Adipocyte (in vitro differentiated cells): ENCODE measurements around the gene CIRBP.

ENCODE experiments used
- DNase-seq: peaks from one replicate; pipeline ENCODE4 v3.0.0-alpha.2; 2015; ENCODE audit warnings: low read depth
- H3K27me3 ChIP-seq: replicated peaks from 2 replicates; pipeline ENCODE4 v1.7.0; 2013; ENCODE audit warnings: mild to moderate bottlenecking, low read length, moderate library complexity; ENCODE audit not compliant: control insufficient read depth, insufficient read depth
- H3K36me3 ChIP-seq: 2 replicates; pipeline ENCODE4 v1.7.0; 2013; ENCODE audit warnings: low read length, mild to moderate bottlenecking, moderate library complexity; ENCODE audit not compliant: control insufficient read depth, insufficient read depth, severe bottlenecking
- H3K4me1 ChIP-seq: 2 replicates; pipeline ENCODE4 v1.7.0; 2013; ENCODE audit warnings: mild to moderate bottlenecking, low read length, moderate library complexity; ENCODE audit not compliant: control insufficient read depth, insufficient read depth
- H3K4me3 ChIP-seq: 2 replicates; pipeline ENCODE4 v1.7.0; 2013; ENCODE audit warnings: mild to moderate bottlenecking, low read length, moderate library complexity
- H3K9ac ChIP-seq: 2 replicates; pipeline ENCODE4 v1.7.0; 2013; ENCODE audit warnings: mild to moderate bottlenecking, low read length, moderate library complexity
- H3K9me3 ChIP-seq: 2 replicates; pipeline ENCODE4 v1.7.0; 2013; ENCODE audit warnings: mild to moderate bottlenecking, low read length, moderate library complexity; ENCODE audit not compliant: control insufficient read depth

Gene CIRBP

DNA sequence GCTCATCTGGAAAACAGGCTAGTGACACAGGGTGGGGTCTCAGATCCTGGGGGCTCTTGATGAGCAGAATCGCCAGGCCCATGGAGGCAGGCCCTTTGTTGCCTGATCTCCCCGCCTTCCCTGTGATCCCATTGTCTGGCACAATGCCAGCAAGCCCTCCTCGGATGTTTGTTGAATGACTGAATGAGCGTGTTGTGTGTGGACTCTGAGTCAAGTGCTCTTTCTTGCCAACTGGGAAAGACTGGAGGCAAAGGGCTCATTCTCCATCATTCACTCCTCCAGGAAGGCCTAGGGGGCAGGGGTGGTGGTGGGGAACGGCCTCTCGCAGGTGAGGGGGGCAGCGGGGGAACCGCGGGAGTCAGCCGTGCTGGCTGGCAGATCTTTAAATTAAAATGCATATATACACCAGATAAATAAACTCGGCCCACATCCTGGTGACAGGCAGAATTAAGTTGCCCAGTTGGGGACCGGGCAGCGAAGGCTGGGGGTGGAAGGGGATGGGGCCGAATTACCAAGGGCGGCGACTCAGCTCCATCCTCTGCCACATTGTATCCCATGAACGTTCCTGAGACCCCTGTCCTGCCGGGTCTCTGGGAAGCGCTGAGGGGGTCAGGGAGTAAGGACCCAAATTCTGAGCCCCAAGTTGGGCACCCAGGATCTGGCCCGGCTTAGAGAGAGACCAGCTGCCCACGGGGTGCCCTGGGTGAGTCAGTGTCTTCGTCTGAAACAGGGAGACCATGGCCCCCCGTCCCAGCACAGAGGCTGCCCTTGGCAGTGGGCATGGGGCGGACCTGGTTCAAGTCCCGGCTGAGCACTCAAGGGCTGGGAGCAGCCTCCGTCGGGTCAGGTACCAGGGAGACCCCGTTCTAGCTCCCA is 41.1 kb downstream of the CIRBP start:
- Histone ChIP-seq H3K27me3 (peaks cover 28% of the 10 kb centered on the region), H3K9me3 (no peaks in the 10 kb centered on the region), H3K4me1 (no peaks in the 10 kb centered on the region), H3K36me3 (no peaks in the 10 kb centered on the region), H3K9ac (no peak overlapping the region), H3K4me3 (no peak overlapping the region)
- no peak for DNase-seq

DNA sequence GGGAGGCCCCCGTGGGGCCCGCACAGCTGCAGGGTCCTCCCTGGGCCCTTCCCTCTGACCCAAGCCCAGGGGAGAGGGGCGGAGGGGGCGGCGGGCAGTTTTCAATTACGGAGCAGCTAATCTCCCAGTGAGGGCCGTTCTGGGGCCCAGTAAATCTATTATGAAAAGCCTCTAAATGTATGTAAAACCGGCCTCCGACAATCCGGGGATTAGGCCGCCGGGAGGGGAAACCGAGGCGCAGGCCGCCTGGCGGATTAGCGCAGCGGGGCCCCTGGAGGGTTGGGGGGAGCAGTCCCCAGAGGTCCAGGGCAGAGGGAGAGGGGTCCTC is 41.7 kb downstream of the CIRBP start:
- Histone ChIP-seq H3K4me1 (no peaks in the 10 kb centered on the region), H3K9me3 (no peaks in the 10 kb centered on the region), H3K36me3 (no peaks in the 10 kb centered on the region), H3K4me3 (no peak overlapping the region), H3K9ac (no peak overlapping the region), H3K27me3 (peaks cover 29% of the 10 kb centered on the region)
- no peak for DNase-seq

DNA sequence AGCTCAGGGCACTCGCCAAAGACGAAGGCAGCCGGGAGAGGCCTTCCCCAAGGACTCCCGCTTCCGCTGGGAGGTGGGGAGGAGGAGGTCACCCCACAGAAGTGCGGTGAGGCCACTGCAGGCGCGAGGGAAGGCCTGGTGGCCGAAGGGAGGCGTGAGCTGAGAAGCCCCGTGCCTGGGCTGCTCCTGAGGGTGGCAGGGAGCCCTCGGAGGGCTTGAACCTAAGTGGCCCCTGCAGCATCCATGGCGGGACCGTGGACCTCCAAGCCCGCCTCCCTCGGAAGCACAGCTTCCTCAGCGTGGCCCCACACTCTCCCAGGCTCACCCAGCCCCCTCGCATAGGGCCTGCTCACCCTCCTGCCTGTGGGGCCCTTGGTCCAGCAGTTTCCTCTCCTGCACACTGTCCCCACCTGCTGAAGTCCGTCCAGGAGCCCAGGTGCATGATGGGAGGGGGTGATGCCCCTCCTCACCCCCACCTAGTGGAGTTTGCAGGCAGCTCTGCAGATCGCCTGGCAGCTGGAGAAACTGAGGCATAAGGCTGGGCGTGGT is 42.5 kb downstream of the CIRBP start:
- no peak overlapping the region for H3K9ac ChIP-seq

DNA sequence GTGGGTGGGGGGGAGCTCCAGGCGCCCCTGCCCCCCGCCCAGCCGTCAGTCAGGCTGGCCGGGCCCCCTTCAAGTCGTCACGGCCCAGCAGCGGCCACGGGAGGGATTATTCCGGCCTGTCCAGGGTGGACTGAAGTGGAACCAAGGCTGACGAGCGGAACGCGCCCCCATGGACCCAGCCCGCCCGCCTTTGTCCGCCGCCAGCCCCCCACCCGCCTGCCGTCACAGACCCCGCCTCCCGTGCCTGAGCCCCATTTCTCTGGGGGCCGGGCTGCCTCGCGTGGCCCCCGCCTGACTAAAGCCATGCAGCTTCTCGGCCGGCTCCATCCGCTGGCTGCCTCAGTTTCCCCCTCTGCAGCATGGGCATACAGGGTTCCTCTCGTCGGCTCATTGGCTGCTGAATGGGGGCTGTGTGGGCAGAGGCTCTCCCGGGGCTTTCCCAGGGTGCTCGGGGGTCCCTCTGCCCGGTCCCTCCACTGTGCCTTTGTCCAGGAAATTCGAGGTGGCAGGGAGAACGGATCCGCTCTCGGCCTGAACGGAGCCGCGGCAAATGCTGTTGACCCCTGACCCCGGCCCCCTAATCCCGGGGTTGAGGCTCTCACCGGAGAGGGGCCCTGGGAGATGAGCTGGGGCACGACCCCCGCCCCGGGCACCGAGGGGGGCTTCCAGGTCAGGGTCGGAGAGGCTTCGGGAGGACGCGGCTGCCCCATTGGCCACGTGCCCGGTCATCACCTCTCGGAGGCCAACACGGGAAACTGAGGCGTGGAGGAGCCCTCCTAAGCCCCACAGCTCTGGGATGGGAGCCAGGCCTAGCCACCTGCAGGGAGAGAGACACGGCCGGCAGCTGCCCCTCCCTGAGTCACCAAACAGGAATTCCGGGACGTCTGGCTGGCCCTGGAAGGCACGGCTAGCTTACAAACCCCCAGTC is 43.9 kb downstream of the CIRBP start:
- peak; percentile 63 for DNase-seq
- H3K4me3 ChIP-seq: no peak overlapping the region

More for the DNA sequence above, 42.5 kb downstream of the CIRBP start:
- no peak for DNase-seq
- Histone ChIP-seq H3K9me3 (no peaks in the 10 kb centered on the region), H3K27me3 (peaks cover 37% of the 10 kb centered on the region), H3K4me3 (no peak overlapping the region), H3K4me1 (no peaks in the 10 kb centered on the region), H3K36me3 (no peaks in the 10 kb centered on the region)

DNA sequence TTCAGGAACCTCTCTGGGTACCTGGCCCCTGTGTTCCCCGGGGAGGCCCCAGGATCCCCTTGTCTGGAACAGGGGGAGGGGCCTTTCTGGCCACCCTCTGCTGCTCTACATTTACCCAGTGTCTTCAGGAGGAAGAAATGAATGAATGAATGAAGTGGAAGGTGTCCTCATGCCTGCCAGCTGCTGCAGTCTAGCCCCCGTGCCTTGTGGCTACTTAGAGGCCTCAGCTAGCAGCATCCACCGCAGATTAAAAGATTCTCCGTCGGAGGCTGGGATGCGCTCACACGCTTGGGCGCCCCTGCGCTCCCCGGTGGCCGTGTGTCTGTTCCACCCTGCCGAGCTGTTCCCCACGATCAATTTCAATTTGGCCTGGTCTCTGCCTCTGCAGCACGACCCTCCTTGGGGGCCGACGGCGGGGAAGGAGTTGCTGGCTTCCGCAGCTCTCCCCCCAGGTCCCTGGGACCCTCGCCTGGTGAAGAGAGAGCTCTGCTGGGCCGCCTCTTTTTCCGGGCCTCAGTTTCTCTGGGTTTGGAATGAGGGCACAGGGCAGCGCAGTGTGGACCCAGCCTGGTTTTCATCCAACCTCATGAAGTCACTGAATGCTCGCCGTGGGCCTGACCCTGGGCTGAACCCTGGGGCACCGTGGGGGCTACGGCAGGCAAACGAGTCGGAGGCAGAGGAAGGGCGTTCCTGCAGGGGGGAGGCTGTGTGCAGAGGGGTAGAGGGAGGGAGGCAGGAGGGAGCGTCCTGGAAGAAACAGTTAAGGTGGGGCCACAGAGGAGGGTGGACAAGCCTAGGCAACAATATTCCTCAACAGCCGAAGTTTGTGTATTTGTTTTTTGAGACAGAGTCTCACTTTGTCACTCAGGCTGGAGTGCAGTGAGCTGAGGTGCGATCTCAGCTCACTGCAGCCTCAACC is 44.8 kb downstream of the CIRBP start:
- no peak overlapping the region for H3K9ac ChIP-seq
- no peak for DNase-seq
- H3K4me1 ChIP-seq: no peaks in the 10 kb centered on the region
- peaks cover 54% of the 10 kb centered on the region for H3K27me3 ChIP-seq
- H3K36me3 ChIP-seq: no peaks in the 10 kb centered on the region
- no peak overlapping the region for H3K4me3 ChIP-seq
- H3K9me3 ChIP-seq: no peaks in the 10 kb centered on the region

More for the DNA sequence above, 43.9 kb downstream of the CIRBP start:
- Histone ChIP-seq H3K36me3 (no peaks in the 10 kb centered on the region), H3K9me3 (no peaks in the 10 kb centered on the region), H3K9ac (no peak overlapping the region), H3K4me1 (no peaks in the 10 kb centered on the region), H3K27me3 (peaks cover 51% of the 10 kb centered on the region)

DNA sequence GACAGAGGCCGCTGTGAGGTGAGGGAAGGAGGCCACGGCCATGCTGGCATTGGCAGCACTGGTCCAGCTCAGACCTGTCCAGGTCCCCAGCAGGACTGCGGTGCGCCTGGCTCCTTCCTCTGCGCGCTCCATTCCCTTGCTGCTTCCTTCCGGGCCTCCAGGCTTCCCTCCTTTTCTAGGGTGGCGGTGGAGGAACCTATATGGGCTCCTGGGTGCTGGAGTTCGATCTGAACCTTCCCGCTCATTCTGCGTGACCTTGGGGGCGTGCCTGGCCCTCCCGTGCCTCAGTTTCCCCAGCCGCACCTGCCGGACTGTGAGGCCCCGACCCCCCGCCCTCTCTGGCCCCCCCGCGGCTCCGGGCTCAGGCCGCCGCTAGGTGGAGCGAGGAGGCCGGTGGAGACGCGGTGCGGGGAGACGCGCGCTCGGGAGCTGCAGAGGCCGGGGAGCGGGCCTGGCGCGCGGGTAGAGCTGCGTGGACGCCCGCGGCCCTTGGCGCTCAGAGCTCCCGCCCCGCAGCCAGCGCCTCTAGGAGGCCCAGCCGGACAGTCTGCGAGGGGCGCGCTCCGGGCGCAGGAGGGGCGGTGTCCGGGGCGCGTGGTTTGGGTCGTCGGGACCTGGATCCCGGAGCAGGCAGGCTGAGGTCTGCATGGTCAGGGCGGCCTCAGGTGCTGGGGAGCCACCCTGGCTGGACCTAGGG is 46.5 kb downstream of the CIRBP start:
- Histone ChIP-seq H3K9me3 (no peaks in the 10 kb centered on the region), H3K36me3 (no peaks in the 10 kb centered on the region), H3K27me3 (peaks cover 44% of the 10 kb centered on the region), H3K4me3 (no peak overlapping the region), H3K9ac (no peak overlapping the region), H3K4me1 (no peaks in the 10 kb centered on the region)
- DNase-seq: peak; percentile 83

DNA sequence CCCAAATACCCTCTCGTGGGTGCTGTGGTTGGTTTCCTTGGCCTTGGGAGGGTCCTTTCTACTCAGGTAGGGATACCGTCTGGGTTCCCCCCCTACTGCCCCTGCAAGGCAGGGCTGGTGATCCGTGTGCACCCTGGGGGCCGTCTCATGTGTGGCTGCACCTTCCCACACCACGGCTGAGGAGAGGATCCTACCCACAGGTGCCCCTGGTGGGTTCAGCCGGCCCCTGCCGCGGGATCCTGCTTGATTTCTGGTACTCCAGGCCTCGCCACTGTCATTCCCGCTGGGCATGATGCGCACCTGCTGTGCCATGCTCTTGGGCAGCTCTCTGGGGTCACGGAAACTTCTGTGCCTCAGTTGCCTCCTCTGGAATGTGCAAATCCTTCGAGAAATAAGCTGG is 47.3 kb downstream of the CIRBP start:
- Histone ChIP-seq H3K4me3 (no peak overlapping the region), H3K36me3 (no peaks in the 10 kb centered on the region), H3K9ac (no peak overlapping the region), H3K4me1 (no peaks in the 10 kb centered on the region), H3K9me3 (no peaks in the 10 kb centered on the region), H3K27me3 (peaks cover 44% of the 10 kb centered on the region)
- DNase-seq: no peak

DNA sequence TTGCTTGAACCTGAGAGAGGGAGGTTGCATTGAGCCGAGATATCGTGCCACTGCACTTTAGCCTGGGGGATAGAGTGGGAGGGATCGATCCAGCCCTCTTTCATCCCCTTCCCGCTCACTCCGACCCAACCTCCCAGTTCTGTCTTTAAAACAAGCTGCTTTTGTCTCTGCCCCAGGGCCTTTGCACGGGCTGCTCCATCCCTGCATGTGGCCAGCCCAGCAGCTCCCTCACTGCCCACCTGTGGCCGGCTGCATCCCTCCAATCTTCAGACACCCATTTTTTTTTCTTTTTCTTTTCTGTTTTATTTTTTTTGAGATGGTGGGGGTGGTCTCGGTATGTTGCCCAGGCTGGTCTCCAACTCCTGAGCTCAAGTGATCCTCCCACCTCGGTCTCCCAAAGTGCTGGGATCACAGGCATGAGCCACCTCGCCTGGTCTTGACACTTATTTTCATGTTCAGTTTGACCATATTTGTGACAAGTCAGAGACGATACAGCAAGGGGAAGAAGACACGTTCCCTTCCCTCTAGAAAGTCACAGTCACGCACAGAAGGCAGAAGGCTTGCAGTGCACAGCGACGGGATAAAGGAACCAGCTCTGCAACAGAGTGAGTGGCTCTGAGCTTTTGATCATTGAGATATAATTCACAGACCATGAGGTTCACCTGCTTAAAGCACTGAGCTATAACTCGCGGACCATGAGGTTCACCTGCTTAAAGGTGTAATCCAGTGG is 48.3 kb downstream of the CIRBP start:
- no peaks in the 10 kb centered on the region for H3K9me3 ChIP-seq
- DNase-seq: no peak
- H3K36me3 ChIP-seq: no peaks in the 10 kb centered on the region
- H3K4me1 ChIP-seq: no peaks in the 10 kb centered on the region
- H3K4me3 ChIP-seq: no peak overlapping the region
- H3K9ac ChIP-seq: no peak overlapping the region
- peaks cover 44% of the 10 kb centered on the region for H3K27me3 ChIP-seq

DNA sequence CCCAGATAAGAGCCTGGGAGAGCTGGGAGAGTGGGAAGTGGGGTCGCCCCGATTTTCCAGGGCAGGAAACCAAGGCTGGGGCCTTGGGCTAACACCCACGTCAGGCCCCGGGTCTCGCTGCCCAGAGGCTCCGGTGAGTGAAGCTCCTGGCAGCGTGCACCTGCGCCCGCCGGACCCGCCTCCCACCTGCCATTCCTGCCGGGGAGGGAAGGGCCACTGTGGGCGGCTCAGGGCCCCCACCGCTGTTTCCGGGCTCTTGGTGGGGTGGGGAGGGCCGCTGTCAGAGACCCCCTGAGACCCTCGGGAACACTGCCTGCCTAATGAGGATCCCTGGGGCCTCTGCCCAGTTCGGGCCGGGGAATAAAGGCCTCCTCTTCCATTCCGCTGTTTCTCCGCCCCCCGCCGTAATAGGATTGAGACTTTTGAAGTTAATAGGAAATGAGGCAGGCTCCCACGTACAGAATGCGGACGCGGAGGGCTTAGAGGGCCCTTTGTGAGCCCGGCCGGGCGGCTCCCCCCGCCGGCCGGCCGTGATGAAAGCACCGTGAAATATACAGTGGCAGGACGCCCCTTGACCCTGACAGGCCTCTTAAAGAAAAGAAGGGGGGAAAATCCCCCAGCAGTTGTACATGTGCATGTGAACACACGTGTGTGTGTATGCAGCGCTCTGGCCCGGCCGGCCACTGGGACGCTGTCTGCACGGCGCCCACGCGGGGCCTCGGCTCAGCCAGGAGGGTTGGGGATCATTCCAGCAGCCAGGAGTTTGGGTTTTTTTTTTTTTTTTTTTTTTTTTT is 49.7 kb downstream of the CIRBP start:
- no peaks in the 10 kb centered on the region for H3K36me3 ChIP-seq
- no peaks in the 10 kb centered on the region for H3K4me1 ChIP-seq
- H3K9me3 ChIP-seq: no peaks in the 10 kb centered on the region
- no peak overlapping the region for H3K4me3 ChIP-seq
- no peak overlapping the region for H3K9ac ChIP-seq
- peaks cover 41% of the 10 kb centered on the region for H3K27me3 ChIP-seq
- no peak for DNase-seq
